H1 (cell line): ENCODE results near the gene TMEM236. TPM values are rescaled to one million over a fixed set of nuclear protein-coding genes. Genes with fewer than 3 reads are reported as not detected.

ENCODE experiments used
- CHD7 ChIP-seq: fragments of 300-600 bp; sonication (generic); IDR thresholded peaks from 2 replicates; pipeline ENCODE4 v1.7.1; 2012; ENCODE audit warnings: low read length, moderate library complexity, mild to moderate bottlenecking, inconsistent platforms; ENCODE audit not compliant: insufficient replicate concordance
- CTBP2 ChIP-seq: IDR thresholded peaks from 2 replicates; pipeline ENCODE4 v1.7.0; 2011; ENCODE audit warnings: borderline replicate concordance, mild to moderate bottlenecking, moderate library complexity, mixed read lengths, low read length; ENCODE audit not compliant: insufficient read depth, insufficient read length
- EGR1 ChIP-seq: IDR thresholded peaks from 2 replicates; pipeline ENCODE4 v1.6.1; 2011; ENCODE audit warnings: low read depth, low read length, borderline replicate concordance
- HDAC2 ChIP-seq, 2 experiments: fragments of 300-600 bp in 1 of 2; sonication (generic) in 1 of 2; IDR thresholded peaks; 2 replicates each; pipeline ENCODE4 v1.6.1; 2011 to 2012; ENCODE audit warnings: low read depth in 2 of 2, low read length in 2 of 2, mild to moderate bottlenecking in 2 of 2, moderate library complexity in 2 of 2, borderline replicate concordance in 1 of 2, inconsistent platforms in 1 of 2
- HDAC6 ChIP-seq: IDR thresholded peaks from one replicate; pipeline ENCODE4 v1.7.1; 2012; ENCODE audit warnings: low read depth, mild to moderate bottlenecking, inconsistent platforms, low read length, moderate library complexity
- JUND ChIP-seq: IDR thresholded peaks from 2 replicates; pipeline ENCODE4 v1.6.1; 2011; ENCODE audit warnings: mild to moderate bottlenecking, improper control_type of control experiment, low read length
- KDM4A ChIP-seq: IDR thresholded peaks from one replicate; pipeline ENCODE4 v1.7.1; 2012; ENCODE audit warnings: low read depth, mild to moderate bottlenecking, moderate library complexity, low read length, inconsistent platforms; ENCODE audit not compliant: severe bottlenecking
- NRF1 ChIP-seq: IDR thresholded peaks from 2 replicates; pipeline ENCODE4 v1.6.1; 2011; ENCODE audit warnings: mild to moderate bottlenecking, low read depth, low read length, improper control_type of control experiment
- RXRA ChIP-seq: IDR thresholded peaks from 2 replicates; pipeline ENCODE4 v1.6.1; 2011; ENCODE audit warnings: low read depth, mild to moderate bottlenecking, low read length, moderate library complexity; ENCODE audit not compliant: insufficient read depth
- SP4 ChIP-seq: IDR thresholded peaks from 2 replicates; pipeline ENCODE4 v1.6.1; 2012; ENCODE audit warnings: low read length, inconsistent platforms
- polyA plus RNA-seq, 7 experiments: library from polyadenylated mRNA; depleted of rRNA in 3 of 7; stranded (reverse) in 5 of 7; unstranded in 2 of 7; fragments of >200 nt in 5 of 7; fragments of 200-250 nt in 2 of 7; gene quantifications; 1 replicate in 5 of 7; 2 replicates in 1 of 7; 4 replicates in 1 of 7; pipeline versions ENCODE4 v1.2.1 to v1.2.3, GENCODE V29; 2011 to 2013; ENCODE audit warnings: missing spikeins in 2 of 7, mixed read lengths in 2 of 7
- total RNA-seq: library from RNA; stranded (reverse); fragmentation: NEBNext Ultra II Directional; extraction: Animal tissue kit (Norgen Biotek cat#: 25700); gene quantifications from 2 replicates; pipeline ENCODE4 v1.2.1, GENCODE V29; 2021

The TMEM236 gene
- total and polyA plus RNA-seq, 2 of the 8 experiments (the other 6 are each of a cell fraction or from before 2014, with no cell fraction given), result 0.02 to 0.07 TPM

- TF ChIP-seq CHD7, result no peak
- no peak for TF ChIP-seq KDM4A
- TF ChIP-seq HDAC6, result no peak
- TF ChIP-seq CTBP2, result no peak
- no peak for TF ChIP-seq RXRA
- TF ChIP-seq EGR1, result no peak
- no peak for TF ChIP-seq HDAC2 (IDR thresholded peaks at IDR 0.05; ENCODE audit: borderline replicate concordance in 1 of 2, low read depth in 2 of 2, low read length in 2 of 2)
- no peak for TF ChIP-seq SP4
- TF ChIP-seq NRF1, result no peak
- TF ChIP-seq JUND, result no peak
- TF ChIP-seq, all 59 proteins: peak for 0
Measured at GRCh38 chr10:17735166-17735941, 16.6 kb upstream of the TMEM236 start (continued).
